MM.1S (cell line): ENCODE data around the gene CABP2.

ENCODE experiments used
- EZH2 ChIP-seq: fragments of 300-600 bp; sonication (generic); optimal IDR thresholded peaks from 2 replicates; pipeline ENCODE3; 2017; ENCODE audit warnings: low read depth, mild to moderate bottlenecking, antibody characterized with exemption, low read length, mixed read lengths
- EZH2phosphoT487 ChIP-seq: fragments of 300-600 bp; sonication (generic); IDR thresholded peaks from 2 replicates; pipeline ENCODE4 v1.6.1; 2018; ENCODE audit warnings: antibody characterized with exemption, low read length
- TF ChIP-seq, protein P1 (sequence below): fragments of 300-600 bp; sonication (generic); IDR thresholded peaks from 2 replicates; pipeline ENCODE4 v1.5.1; 2016; ENCODE audit warnings: antibody characterized with exemption, low read length, mixed read lengths

DNA sequence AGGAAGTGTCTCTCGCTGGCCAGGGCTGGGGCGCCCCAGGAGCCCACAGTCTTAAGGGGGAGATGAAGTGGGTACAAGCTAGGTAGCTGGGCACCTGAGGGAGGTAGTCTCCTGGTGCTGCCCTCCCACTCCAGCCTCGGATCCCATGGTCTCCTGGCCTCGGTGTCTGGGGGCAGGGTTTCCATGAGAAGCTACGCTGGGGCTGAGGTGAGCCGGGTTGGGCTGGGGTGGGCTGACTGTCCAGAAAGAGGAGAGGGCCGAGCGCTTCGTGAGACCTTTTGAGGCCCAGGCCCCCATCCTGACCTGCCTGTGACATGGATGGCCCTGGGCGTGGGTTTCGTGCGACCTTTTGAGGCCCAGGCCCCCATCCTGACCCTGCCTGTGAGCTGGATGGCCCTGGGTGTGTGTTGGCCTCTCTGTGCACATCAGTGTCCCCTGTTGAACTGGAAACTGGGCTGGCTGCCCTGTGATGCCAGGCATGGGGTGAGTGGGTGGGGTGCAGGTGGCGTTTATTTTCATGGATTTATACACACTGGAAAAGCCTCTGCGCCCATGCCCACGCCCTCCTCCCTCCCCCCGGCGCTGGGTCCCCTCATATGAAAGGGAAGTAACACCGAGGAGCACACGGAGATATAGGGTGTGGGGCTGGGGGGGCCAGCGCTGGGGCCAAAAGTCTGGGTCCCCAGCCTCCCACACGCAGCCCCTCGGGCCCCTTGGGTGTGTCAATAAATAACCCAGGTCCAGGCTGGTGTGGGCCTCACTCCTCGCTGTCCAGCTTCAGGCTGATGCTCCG is 31.8 kb downstream of the CABP2 start:
- TF ChIP-seq, protein P1, sequence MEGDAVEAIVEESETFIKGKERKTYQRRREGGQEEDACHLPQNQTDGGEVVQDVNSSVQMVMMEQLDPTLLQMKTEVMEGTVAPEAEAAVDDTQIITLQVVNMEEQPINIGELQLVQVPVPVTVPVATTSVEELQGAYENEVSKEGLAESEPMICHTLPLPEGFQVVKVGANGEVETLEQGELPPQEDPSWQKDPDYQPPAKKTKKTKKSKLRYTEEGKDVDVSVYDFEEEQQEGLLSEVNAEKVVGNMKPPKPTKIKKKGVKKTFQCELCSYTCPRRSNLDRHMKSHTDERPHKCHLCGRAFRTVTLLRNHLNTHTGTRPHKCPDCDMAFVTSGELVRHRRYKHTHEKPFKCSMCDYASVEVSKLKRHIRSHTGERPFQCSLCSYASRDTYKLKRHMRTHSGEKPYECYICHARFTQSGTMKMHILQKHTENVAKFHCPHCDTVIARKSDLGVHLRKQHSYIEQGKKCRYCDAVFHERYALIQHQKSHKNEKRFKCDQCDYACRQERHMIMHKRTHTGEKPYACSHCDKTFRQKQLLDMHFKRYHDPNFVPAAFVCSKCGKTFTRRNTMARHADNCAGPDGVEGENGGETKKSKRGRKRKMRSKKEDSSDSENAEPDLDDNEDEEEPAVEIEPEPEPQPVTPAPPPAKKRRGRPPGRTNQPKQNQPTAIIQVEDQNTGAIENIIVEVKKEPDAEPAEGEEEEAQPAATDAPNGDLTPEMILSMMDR = no peak
- TF ChIP-seq EZH2 (no peak), EZH2phosphoT487 (no peak)
